ENCODE results near the gene PARVG. TPM values are rescaled to one million over a fixed set of nuclear protein-coding genes. Genes with fewer than 3 reads are reported as not detected.

The PARVG gene
- total and polyA plus RNA-seq, 2 of the 8 experiments (the other 6 are each of a cell fraction or from before 2014, with no cell fraction given) = 0.37 to 1.5 TPM

DNA sequence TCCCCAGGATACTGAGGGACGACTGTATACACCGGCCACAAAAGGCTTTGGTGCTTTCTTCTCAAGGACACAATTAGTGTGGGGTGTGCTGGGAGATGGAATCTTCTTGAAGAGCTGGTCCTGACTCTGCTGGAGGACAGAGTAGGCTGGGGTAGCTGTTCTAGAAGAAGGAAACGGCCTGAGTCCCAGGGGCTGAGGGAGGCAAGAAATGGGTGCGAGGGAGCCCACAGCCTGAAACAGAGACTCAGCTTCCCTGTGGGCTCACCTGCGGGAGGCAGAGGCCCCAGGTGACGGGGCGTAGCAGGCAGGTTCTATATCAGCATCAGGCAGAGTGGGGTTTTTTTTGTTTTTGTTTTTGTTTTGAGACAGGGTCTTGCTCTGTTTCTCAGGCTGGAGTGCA, 36.6 kb downstream of the PARVG start:
- H2BK20ac ChIP-seq (ENCODE audit: low read length) = no peak overlapping the region
- H3K4ac ChIP-seq (replicated peaks; ENCODE audit: insufficient read length, low read depth, low read length) = no peak overlapping the region
- no peaks in the 10 kb centered on the region; a peak in 1 of 7 replicates for H3K4me1 ChIP-seq (replicated peaks in 1 of 4; ENCODE audit: control insufficient read depth in 3 of 4, insufficient read depth in 4 of 4, low read length in 3 of 4)
- H3K4me2 ChIP-seq (ENCODE audit: insufficient read depth in 1 of 2, low read depth in 2 of 2, low read length in 2 of 2) = no peak overlapping the region
- no peaks in the 10 kb centered on the region for H3K79me2 ChIP-seq (ENCODE audit: control insufficient read depth in 1 of 2, insufficient read depth in 2 of 2, low read length in 2 of 2)
- H3K18ac ChIP-seq (ENCODE audit: extremely low read depth, low read length) = no peak overlapping the region
- H3K23me2 ChIP-seq (ENCODE audit: low read depth, low read length) = peaks cover 7% of the 10 kb centered on the region; the same call in 1 of the 2 replicates
- H3K9me3 ChIP-seq (ENCODE audit: insufficient read depth in 2 of 2, low read depth in 1 of 2, low read length in 1 of 2) = peaks cover 3 to 7% of the 10 kb centered on the region in 2 experiments; a peak in 1 of 4 replicates
- H2BK12ac ChIP-seq (ENCODE audit: low read depth, low read length) = no peak overlapping the region
- peak in 1 of 2 experiments; percentile 16 for DNase-seq (ENCODE audit: low read depth in 1 of 2, low spot score in 2 of 2)
- H3K23ac ChIP-seq (ENCODE audit: insufficient read length) = no peak overlapping the region
- no peaks in the 10 kb centered on the region for H3K27me3 ChIP-seq (replicated peaks in 1 of 4; ENCODE audit: control insufficient read depth in 3 of 4, extremely low read depth in 1 of 4, insufficient read depth in 3 of 4, low read length in 3 of 4)
- no peak overlapping the region for H3K9ac ChIP-seq (replicated peaks in 1 of 4; ENCODE audit: extremely low read depth in 1 of 4, low read depth in 3 of 4, low read length in 3 of 4)
- no peak overlapping the region for H2BK120ac ChIP-seq (replicated peaks; ENCODE audit: low read depth, low read length)
- no peak for FAIRE-seq
- no peak overlapping the region for H4K5ac ChIP-seq (ENCODE audit: insufficient read length, low read depth, low read length)
- WGBS, 2 experiments (ENCODE audit: extremely low coverage in 1 of 2, insufficient coverage in 1 of 2, insufficient read length in 1 of 2, insufficient replicate concordance in 2 of 2, low coverage in 1 of 2, low lambda C conversion rate in 2 of 2, missing lambda C conversion rate in 1 of 2) = 92% methylated on average over 7 of the region's 7 CpGs; no CpG with 5 or more reads in 1 of the 2 experiments
- H2BK5ac ChIP-seq (ENCODE audit: low read depth, low read length) = no peak overlapping the region
- no peaks in the 10 kb centered on the region; a peak in 1 of 8 replicates for H3K36me3 ChIP-seq (ENCODE audit: control insufficient read depth in 2 of 4, insufficient read depth in 4 of 4, low read length in 3 of 4)
- H4K20me1 ChIP-seq (replicated peaks in 1 of 2; ENCODE audit: control insufficient read depth in 1 of 2, insufficient read depth in 2 of 2, low read length in 2 of 2) = peaks cover 0 to 5% of the 10 kb centered on the region in 2 experiments
- no peak overlapping the region for H2AK5ac ChIP-seq (ENCODE audit: low read depth, low read length)
- ChIA-PET CTCF (ENCODE audit: partially characterized antibody) (interaction anchor here (1.0 to 2.5 kb wide), 2 partner anchors 10 to 136 kb away, joined by 3 to 6 read pairs; no protein-coding TSS in a partner anchor), POLR2A (ENCODE audit: partially characterized antibody) (no interaction called here)
- no peak overlapping the region for H2AFZ ChIP-seq (ENCODE audit: low read length)
- no peak overlapping the region for H3K56ac ChIP-seq (replicated peaks; ENCODE audit: insufficient read length, low read depth, low read length)
- no peak overlapping the region for H3K4me3 ChIP-seq (ENCODE audit: extremely low read depth in 1 of 4, insufficient read depth in 2 of 4, low read depth in 3 of 4, low read length in 4 of 4)
- H2BK15ac ChIP-seq (ENCODE audit: low read length) = no peak overlapping the region
- H3K79me1 ChIP-seq (ENCODE audit: low read depth, low read length) = no peaks in the 10 kb centered on the region
- no peak overlapping the region for H3K14ac ChIP-seq (ENCODE audit: insufficient read length)
- H4K91ac ChIP-seq (replicated peaks; ENCODE audit: insufficient read length, low read length) = no peak overlapping the region
- TF ChIP-seq POU5F1 (IDR thresholded peaks at IDR 0.05; ENCODE audit: low read depth, low read length) = no peak
- 0 out of 2 replicates have a peak overlapping the region, but pooled peaks have one; percentile 81 for H4K8ac ChIP-seq (ENCODE audit: extremely low read depth, insufficient read depth, low read length)
- H3K27ac ChIP-seq (ENCODE audit: low read depth, low read length) = no peak overlapping the region
